GM18511 (cell line): ENCODE measurements around the gene PFN3.
"Not testable (repeated sequence)": the region's sequence is repeated elsewhere in the genome, so short reads cannot be mapped to it uniquely, and the experiment has no call there.

Experiments used
- ATAC-seq: cut with Tn5 transposase; IDR thresholded peaks from one replicate; pipeline ENCODE4 v1.9.1; 2021; ENCODE audit warnings: mild to moderate bottlenecking, moderate library complexity; ENCODE audit not compliant: unreplicated experiment

PFN3 gene

GRCh38 chr5:177375516-177375915, 24.9 kb downstream of the PFN3 start:
- not testable (repeated sequence) for ATAC-seq

DNA sequence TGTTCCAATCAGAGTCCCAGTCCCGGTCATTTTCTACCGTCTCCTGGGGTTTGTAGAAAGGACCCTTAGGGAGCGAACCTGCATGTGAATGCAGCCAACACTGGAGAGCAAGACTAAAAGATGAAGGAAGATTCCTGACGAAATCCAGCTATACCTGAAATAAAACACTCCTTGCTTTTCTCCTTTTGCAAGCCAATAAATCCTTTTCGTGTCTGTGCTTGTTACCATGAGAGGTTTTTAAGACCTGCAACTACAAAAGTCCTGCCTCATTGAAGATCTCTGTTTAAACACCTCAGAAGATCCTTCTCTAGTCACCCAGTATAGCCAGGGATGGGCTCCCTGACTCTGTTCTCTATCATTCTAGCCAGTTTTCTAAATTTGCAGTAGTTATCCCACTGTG, 26.2 kb downstream of the PFN3 start:
- ATAC-seq: no peak

DNA sequence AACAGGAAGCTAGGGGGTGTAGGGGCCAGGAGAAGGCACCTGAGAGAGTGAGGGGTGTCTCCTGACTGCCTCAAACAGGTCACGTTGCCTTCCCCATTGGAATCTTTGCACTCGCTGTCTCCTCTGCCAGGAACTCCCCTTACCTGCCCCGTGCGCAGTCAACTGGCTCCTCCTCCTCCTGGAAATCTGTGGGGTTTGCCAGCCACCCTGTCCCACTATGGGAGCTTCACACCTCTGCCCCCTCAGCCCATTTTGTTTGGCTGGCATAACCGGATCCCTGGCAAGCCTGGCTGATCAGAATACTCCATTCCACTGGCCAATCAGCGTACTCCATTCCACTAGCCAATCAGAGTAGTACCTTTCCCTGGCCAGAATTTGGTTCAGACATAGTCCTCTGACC, 26.7 kb downstream of the PFN3 start:
- ATAC-seq: no peak

GRCh38 chr5:177372910-177373309, 27.6 kb downstream of the PFN3 start:
- no peak for ATAC-seq

DNA sequence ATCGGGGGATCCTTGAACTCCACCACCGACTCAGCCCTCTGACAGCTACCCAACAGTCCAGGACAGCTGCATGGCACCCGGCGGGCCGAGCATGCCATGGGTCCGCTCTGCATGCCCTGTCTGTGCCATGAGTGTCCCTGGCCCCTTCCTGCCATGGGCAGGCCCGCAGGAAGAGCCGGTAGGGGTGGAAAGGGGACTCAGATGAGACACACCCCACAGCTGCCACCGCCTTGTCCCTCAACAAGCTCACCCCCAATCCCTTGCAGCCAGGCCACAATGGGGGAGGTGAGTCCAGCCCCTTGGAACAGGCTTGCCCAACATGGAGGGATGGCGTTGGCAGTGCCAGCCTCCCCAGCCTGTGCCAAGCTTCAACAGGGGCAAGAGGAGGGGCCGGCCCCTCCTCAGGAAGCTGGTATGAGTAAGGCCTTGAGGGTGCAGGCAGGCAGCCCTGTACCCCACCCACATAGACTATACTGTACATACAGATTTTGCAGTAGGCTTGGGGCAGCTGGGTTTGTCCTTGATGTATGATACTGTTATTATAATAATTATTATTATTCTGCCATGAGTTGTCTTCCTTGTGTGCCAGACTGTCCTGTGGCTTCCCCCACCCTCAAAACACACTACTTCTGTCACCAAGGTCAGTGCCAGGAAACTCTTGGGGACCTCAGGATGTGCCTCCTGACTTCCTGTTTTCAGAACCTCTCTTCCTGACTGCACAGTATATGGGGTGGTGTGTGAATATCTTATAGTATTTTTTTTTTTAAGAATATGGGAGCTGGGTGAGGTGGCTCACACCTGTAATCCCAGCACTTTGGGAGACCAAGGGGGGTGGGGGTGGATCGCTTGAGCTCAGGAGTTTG, 28.2 kb downstream of the PFN3 start:
- no peak for ATAC-seq

- no peak for ATAC-seq
Observed at GRCh38 chr5:177371120-177372033, 29.1 kb downstream of the PFN3 start.

DNA sequence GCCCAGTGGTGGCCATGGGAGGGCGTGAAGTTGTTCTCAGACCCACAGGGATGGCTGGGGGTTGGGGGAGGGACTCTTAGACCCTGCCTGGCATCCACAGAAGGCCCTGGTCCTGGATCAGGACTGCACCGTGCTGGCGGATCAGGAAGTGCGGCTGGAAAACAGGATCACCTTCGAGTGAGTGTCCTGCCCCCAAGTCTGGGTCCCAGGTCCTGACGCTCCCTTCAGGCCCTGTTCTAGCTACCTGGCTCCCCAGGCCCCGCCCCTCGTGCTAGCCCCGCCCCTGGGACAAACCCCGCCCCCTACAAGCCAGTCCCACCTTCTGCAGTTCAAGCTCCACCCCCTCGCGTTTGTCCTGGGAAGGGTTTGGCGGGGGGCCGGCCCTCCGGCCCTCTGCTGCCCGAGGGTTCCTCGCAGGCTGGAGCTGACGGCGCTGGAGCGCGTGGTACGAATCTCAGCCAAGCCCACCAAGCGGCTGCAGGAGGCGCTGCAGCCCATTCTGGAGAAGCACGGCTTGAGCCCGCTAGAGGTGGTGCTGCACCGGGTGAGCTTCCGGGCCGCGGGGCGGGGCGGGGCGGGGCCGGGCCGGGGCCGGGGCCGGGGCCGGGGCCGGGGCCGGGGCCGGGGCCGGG, 29.9 kb downstream of the PFN3 start:
- peak; percentile 58 for ATAC-seq

GRCh38 chr5:177369645-177370440, 30.6 kb downstream of the PFN3 start:
- ATAC-seq: no peak

DNA sequence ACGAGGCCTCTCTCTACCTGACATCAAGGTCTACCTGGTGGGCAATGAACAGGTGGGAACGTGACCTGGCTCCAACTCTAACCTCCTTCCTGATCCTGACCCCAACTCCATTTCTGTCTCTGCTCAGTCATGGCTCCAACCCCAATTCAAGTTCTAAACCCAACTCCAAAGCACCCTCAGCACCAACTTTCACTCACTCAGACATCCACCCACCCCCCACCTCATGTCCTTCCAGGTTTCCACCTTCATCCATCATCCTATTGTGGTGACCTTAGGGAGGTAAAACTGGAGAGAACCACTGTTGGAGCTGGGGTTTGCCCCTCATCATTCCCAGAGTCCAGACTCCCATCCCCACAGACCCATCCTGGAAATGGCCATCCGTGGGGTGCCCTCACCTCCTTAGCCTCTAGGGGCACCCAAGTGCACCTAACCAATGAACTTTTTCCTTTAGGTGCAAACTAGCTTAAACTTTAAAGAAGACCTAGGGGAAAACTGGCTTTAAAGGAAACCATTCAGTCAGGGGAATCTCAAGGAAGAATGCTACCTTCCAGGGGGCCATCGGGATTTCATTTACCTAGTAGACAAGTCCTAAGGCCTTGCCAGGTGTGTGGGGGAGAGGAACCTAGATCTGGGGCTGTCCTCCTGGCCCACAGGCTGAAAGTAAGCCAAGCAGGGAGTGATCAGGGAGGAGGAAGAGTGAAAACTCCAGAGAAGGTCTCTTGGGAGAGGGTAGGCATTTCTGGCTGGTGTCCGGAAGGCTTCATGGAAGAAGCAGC, 31.4 kb downstream of the PFN3 start:
- ATAC-seq: no peak

DNA sequence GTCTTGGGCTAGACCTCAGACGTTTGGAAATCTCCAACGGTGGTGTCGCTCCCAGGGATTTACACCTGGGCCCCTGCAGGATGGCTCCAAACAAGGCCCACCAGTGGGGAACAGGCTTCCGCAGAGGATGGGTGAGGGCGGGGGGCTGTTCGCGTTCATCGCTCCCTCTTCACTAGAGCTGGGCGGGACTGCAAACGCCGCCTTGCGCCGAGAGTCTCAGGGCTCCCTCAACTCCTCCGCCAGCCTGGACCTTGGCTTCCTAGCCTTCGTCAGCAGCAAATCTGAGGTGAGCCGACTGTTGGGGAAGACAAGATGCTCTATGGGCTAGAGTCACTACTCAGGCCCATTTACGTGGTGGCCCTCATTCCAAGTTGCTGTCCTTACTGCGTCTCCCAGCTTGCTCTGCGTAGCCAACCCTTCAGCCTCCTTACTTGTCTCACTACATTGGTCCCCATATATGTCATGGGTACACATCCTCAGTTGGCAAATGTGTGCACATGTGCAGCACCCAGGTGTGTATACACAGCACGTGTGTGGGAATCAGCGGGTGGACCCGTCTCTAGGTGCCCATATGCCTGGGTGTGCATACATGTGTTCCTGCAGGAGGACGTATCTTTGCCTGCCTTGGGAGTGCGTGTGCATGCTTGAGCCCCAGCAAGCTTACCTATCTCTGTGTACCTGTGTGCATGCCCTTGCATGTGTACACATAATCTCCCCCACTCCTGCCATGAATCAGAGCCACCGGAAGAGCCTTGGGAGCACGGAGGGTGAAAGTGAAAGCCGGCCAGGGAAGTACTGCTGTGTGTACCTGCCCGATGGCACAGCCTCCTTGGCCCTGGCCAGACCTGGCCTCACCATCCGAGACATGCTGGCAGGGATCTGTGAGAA, 32.2 kb downstream of the PFN3 start:
- ATAC-seq: no peak

DNA sequence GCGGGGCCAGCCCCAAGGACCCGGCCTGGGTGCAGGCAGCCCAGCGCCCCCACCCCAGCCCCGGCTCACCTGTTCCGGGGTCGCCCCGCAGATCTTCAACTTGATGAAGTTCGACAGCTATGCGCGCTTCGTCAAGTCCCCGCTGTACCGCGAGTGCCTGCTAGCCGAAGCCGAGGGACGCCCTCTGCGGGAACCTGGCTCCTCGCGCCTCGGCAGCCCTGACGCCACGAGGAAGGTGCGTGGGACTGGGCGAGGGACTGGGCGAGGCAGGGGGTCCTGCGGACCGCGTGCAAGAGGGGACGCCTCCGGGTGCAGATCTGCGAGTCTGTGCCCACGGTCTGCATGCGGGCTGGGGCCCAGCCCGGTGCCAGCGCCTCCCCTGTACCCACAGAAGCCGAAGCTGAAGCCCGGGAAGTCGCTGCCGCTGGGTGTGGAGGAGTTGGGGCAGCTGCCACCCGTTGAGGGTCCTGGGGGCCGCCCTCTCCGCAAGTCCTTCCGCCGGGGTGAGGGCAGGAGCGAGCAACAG, 33.1 kb downstream of the PFN3 start:
- no peak for ATAC-seq

GRCh38 chr5:177366528-177367322, 33.7 kb downstream of the PFN3 start:
- no peak for ATAC-seq

- ATAC-seq: no peak
Observed at GRCh38 chr5:177365845-177366527, 34.5 kb downstream of the PFN3 start.

DNA sequence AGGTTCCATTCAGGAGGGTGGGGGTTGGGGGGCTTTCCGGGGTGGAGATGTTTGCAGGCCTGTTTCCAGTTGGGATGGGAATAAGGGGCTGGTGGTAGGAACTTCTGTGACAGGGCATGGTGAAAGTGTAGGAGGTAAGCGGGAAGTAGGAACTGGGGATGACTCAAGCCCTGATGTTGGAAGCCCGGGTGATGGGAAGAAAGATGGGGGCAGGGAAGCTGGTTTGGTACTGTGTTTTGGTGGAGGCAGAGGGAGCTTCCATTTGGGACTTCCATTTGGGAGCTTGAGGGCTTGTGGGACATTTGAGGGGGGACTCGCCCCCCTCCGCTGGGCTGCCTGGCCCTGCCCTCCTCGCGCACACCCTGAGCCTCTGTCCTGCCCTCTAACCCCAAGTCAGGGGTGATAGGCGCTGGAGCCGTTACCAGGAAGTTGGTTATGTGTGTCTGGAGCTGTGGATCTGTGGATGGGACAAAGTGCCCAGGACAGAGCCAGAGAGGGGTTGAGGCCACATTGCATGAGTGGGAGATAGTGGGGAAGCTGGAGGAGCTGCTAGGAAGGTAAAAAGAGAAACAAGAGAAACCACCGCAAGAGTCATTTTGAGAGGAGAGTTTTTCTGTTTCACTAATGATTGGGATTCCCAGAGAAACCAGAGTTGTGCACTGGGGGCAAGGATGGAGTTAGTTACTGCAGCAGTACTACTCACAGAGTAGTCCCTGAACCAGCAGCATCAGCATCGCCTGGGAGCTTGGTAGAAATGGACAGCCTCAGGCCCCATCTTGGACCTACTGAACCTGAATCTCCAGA, 36.1 kb downstream of the PFN3 start:
- ATAC-seq: no peak

- no peak for ATAC-seq
Observed at GRCh38 chr5:177363565-177363964, 36.9 kb downstream of the PFN3 start.
